HL-60 (cell line): ENCODE results near the gene ELAVL1.

ENCODE experiments used
- DNase-seq, 2 experiments: peaks; one replicate each; pipeline ENCODE4 v3.0.0-alpha.2; 2010 to 2020; ENCODE audit warnings: low read depth in 1 of 2, low spot score in 1 of 2
- H3K27ac ChIP-seq: fragments of 250-450 bp; sonication (Bioruptor Pico); replicated peaks from 2 replicates; pipeline ENCODE4 v1.5.1; 2020; ENCODE audit warnings: mild to moderate bottlenecking, moderate library complexity
- H3K27me3 ChIP-seq: fragments of 250-450 bp; sonication (Bioruptor Pico); 2 replicates; pipeline ENCODE4 v1.5.1; 2021; ENCODE audit warnings: mild to moderate bottlenecking, moderate library complexity; ENCODE audit not compliant: insufficient read depth, poor library complexity, severe bottlenecking
- H3K4me3 ChIP-seq: replicated peaks from 2 replicates; pipeline ENCODE4 v1.5.1; 2011; ENCODE audit warnings: mild to moderate bottlenecking, control low read depth, low read length; ENCODE audit not compliant: insufficient read depth
- GABPA ChIP-seq: IDR thresholded peaks from 2 replicates; pipeline ENCODE4 v1.6.1; 2012; ENCODE audit warnings: low read depth
- POLR2AphosphoS5 ChIP-seq: IDR thresholded peaks from 2 replicates; pipeline ENCODE4 v1.6.1; 2012; ENCODE audit warnings: low read depth
- REST ChIP-seq: IDR thresholded peaks from 2 replicates; pipeline ENCODE4 v1.6.1; 2012; ENCODE audit warnings: low read depth; ENCODE audit not compliant: insufficient replicate concordance
- SPI1 ChIP-seq: IDR thresholded peaks from 2 replicates; pipeline ENCODE4 v1.6.1; 2012; ENCODE audit warnings: low read depth, mild to moderate bottlenecking, borderline replicate concordance
- TF ChIP-seq, protein P1 (sequence below): IDR thresholded peaks from one replicate; pipeline ENCODE4 v1.5.1; 2011; ENCODE audit warnings: low read length, control low read depth, inconsistent platforms; ENCODE audit not compliant: insufficient read depth

ELAVL1 gene

DNA sequence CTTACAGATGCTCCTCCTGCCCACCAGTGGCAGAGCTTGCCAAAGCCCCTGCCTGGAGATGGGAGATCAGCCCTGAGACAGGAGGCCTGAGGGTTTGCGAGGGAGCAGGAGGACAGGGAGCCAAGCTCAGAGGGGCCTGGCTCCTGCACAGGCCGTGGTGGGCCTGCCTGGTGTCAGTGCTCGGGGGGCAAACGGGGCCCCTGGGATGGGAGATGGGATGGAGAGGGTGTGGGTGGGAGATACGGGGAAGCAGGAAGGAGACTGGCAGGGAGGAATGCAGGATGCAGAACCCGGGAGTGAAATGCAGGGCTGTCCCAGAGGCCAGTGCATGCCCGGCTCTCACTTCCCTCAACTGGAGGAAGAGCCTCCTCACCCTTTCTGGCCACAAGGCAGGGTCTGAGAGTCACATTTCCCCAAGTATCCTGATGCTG, 19.9 kb downstream of the ELAVL1 start:
- Histone ChIP-seq H3K4me3 (no peak overlapping the region), H3K27ac (no peak overlapping the region), H3K27me3 (no peaks in the 10 kb centered on the region)
- DNase-seq: no peak
- no peak for TF ChIP-seq POLR2AphosphoS5
- TF ChIP-seq SPI1: no peak
- TF ChIP-seq, protein P1, sequence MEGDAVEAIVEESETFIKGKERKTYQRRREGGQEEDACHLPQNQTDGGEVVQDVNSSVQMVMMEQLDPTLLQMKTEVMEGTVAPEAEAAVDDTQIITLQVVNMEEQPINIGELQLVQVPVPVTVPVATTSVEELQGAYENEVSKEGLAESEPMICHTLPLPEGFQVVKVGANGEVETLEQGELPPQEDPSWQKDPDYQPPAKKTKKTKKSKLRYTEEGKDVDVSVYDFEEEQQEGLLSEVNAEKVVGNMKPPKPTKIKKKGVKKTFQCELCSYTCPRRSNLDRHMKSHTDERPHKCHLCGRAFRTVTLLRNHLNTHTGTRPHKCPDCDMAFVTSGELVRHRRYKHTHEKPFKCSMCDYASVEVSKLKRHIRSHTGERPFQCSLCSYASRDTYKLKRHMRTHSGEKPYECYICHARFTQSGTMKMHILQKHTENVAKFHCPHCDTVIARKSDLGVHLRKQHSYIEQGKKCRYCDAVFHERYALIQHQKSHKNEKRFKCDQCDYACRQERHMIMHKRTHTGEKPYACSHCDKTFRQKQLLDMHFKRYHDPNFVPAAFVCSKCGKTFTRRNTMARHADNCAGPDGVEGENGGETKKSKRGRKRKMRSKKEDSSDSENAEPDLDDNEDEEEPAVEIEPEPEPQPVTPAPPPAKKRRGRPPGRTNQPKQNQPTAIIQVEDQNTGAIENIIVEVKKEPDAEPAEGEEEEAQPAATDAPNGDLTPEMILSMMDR: no peak

DNA sequence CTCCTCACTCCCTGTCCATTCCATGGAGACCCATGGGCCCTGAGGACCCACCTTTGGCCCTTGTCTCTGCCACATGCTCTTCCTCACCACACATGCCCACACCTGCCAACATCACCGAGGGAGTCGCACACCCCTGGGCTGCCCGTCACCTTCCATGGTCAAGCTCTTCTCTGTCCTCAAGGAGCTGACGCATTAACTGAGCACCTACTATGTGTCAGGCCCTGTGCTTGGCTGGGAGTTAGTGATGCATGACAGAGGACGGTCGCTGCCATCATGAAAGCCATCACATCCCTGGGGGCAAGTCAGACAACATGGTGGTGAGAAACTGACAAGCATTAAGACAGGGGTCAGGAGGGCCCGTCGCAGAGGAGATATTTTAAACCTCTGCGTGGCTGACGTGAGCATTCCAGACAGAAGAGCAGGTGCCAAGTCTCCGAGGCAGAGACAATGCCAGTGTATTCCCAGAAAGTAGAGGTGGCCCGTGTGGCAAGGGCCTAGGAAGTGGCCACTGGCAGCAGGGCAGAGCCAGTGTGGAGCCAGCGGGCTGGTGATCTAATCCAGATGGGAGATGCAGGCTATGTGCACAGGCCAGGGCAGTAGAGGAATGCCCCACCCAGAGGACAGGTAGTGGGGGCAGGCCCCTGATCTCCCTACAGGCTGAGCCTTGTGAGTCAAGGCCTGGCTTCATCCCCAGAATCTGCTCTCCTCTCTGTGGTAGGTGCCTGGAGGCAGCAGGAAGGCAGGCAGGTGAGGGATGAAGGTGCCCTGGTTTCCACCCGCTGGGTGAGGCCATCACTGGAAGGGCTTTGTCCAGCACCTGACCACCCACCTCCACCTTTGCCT, 21.2 kb downstream of the ELAVL1 start:
- TF ChIP-seq GABPA (no peak), SPI1 (no peak), POLR2AphosphoS5 (no peak; the same call in 1 of the 2 replicates)
- no peak for DNase-seq
- Histone ChIP-seq H3K27me3 (no peaks in the 10 kb centered on the region), H3K4me3 (no peak overlapping the region), H3K27ac (no peak overlapping the region)

GRCh38 chr19:7983286-7983950, 22.0 kb downstream of the ELAVL1 start:
- TF ChIP-seq REST (no peak), GABPA (no peak), POLR2AphosphoS5 (no peak), SPI1 (no peak)
- TF ChIP-seq, protein P1: no peak
- no peak for DNase-seq
- no peak overlapping the region for H3K4me3 ChIP-seq
- no peaks in the 10 kb centered on the region for H3K27me3 ChIP-seq
- H3K27ac ChIP-seq: no peak overlapping the region

DNA sequence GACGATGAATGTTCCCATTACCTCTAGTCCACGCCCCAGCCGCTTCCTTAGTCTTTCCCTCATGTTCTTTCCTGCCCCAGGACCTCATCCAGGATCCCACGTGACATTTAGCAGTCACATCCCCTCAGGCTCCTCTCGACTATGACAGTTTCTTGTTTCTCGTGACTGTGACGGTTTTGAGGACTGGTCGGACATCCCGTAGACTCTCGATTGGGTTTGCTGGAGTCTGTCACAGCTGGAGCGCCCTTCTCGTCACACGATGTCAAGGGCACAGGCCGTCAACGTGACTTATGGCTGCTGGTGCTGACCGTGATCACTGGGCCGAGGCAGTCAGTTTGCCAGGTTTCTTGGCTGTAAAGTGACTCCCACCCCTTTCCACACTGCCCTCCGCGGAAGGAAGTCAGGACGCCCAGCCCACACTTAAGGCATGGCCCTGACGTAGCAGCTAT, 22.8 kb downstream of the ELAVL1 start:
- Histone ChIP-seq H3K27me3 (no peaks in the 10 kb centered on the region), H3K27ac (no peak overlapping the region), H3K4me3 (no peak overlapping the region)
- TF ChIP-seq GABPA (no peak), SPI1 (no peak), POLR2AphosphoS5 (no peak), REST (no peak)
- TF ChIP-seq, protein P1: no peak
- no peak for DNase-seq
